Right ventricle myocardium superior (tissue), 1 donor: ENCODE results near the gene RTCB. TPM values are rescaled to one million over a fixed set of nuclear protein-coding genes. Genes with fewer than 3 reads are reported as not detected.
"Not testable (repeated sequence)": the region's sequence is repeated elsewhere in the genome, so short reads cannot be mapped to it uniquely, and the experiment has no call there.

Experiments used
- ATAC-seq: fragments of 200-7000 bp; cut with Tn5 transposase; one replicate; pipeline ENCODE4 v1.9.1; 2020; ENCODE audit warnings: mild to moderate bottlenecking; ENCODE audit not compliant: poor library complexity
- DNase-seq: peaks from one replicate; pipeline ENCODE4 v3.0.0-alpha.2; 2020
- intact Hi-C: fragments of 100-400 bp; cut with DNase I; formaldehyde crosslinking; loops from one replicate; pipeline ENCODE4 v1.11.2; 2022
- total RNA-seq: library from RNA; stranded (reverse); fragmentation: NEBNext Ultra II Directional; extraction: Animal tissue kit (Norgen Biotek cat#: 25700); gene quantifications from one replicate; pipeline ENCODE4 v1.2.1, GENCODE V29; 2021
- donor health status: DM: no; HTN: yes; CAD: no; lungs with severe emphysema.

The RTCB gene
- total RNA-seq, 1 donor from 2014 or later: 38.5 TPM

GRCh38 chr22:32351875-32352274 is 60.2 kb downstream of the RTCB start:
- ATAC-seq, DNase-seq, intact Hi-C loops: not testable (repeated sequence)

- intact Hi-C loops: no loop called here
- no peak for ATAC-seq
- no peak for DNase-seq
Measured at GRCh38 chr22:32348031-32348611, 63.9 kb downstream of the RTCB start.

GRCh38 chr22:32343941-32344340 is 68.1 kb downstream of the RTCB start:
- DNase-seq (no peak), ATAC-seq (no peak)
- intact Hi-C loops: no loop called here

- intact Hi-C loops: no loop called here
- DNase-seq (no peak), ATAC-seq (no peak)
Measured at GRCh38 chr22:32342977-32343376, 69.1 kb downstream of the RTCB start.

GRCh38 chr22:32341122-32341740 is 70.8 kb downstream of the RTCB start:
- no peak for ATAC-seq
- DNase-seq: no peak
- intact Hi-C loops: no loop called here

- ATAC-seq: no peak
- intact Hi-C loops: no loop called here
- no peak for DNase-seq
Measured at GRCh38 chr22:32340411-32340810, 71.6 kb downstream of the RTCB start.

- ATAC-seq: no peak
- intact Hi-C loops: no loop called here
Measured at GRCh38 chr22:32339190-32340012, 72.6 kb downstream of the RTCB start.

GRCh38 chr22:32338757-32339156 is 73.3 kb downstream of the RTCB start:
- intact Hi-C loops: no loop called here
- no peak for ATAC-seq
- DNase-seq: no peak

More at GRCh38 chr22:32339190-32340012, 72.6 kb downstream of the RTCB start:
- DNase-seq: no peak

Other genes starting within 250 kb of the RTCB start
- not detected for gene RFPL2, start 207.2 kb downstream of the RTCB start, total RNA-seq
- not detected for gene SLC5A4, start 156.9 kb downstream of the RTCB start, total RNA-seq
- not detected for gene RFPL3, start 54.4 kb downstream of the RTCB start, total RNA-seq
- gene BPIFC, start 52.2 kb upstream of the RTCB start, total RNA-seq: not detected
- 30.3 TPM for gene FBXO7, start 62.6 kb upstream of the RTCB start, total RNA-seq